ENCODE results near the gene DAD1.

DNA sequence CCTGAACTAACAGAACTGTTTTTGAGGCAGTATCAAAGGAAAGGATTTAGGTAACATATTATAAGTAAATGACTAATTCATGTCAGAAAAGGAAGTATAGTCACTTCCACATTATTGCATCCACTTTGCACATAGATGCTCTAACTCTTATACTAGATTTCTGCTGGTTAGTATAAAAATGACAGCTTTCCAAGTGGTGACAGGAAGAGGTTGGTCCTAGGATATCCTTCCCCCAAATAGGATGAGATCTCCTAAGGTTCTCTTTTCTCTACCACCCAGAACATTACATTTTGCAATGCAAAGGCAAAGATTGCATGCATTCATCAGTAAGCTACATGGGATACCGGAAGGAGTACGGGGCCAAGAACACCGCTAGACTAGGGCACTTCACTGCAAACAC is 15.2 kb downstream of the DAD1 start:
- no peak for TF ChIP-seq CTCF (IDR thresholded peaks at IDR 0.05)
- no peak for TF ChIP-seq EP300 (IDR thresholded peaks at IDR 0.05)
